HG03442 (cell line): ENCODE data around the gene TAGLN2.
A peak's percentile ranks its signal among the peaks of the same experiment; 100 is the strongest.
"Not testable (repeated sequence)": the region's sequence is repeated elsewhere in the genome, so short reads cannot be mapped to it uniquely, and the experiment has no call there.

Source experiments
- ATAC-seq: cut with Tn5 transposase; IDR thresholded peaks from one replicate; pipeline ENCODE4 v1.9.1; 2021; ENCODE audit warnings: mild to moderate bottlenecking, moderate library complexity; ENCODE audit not compliant: unreplicated experiment

The TAGLN2 gene

DNA sequence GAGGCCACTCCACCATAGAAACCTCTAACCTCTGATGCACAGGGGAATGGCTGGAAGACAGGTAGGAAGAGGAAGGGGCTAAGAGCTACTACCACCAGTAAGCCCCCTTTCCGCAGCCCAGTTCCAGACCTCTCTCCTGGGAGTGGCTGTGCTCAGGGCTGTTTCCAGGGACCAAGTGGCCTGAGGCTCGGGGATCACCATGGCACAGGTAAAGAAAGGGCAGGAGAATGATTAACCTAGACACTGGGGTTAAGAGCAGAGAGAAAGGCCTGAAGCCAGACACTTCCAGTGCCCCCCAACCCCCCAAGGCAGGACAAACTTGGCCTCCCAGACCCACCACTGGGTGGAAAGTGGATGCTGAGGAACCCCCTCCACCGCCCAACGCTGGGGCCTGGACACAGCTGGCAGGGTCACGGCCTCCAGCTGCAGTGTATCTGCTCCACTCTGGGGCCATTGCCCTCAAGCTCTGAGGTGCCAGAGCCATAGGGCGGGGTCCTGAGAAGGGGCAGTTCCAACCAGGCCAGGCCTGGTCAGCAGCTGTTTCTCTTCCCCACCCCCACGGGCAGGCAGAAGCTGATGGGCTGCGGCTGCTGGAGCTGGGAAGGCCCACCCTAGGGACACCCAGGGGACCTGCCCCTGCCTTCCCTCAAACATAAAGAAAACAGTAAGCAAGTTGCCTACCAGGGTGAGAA lies 2.6 kb downstream of the TAGLN2 start:
- no peak for ATAC-seq

DNA sequence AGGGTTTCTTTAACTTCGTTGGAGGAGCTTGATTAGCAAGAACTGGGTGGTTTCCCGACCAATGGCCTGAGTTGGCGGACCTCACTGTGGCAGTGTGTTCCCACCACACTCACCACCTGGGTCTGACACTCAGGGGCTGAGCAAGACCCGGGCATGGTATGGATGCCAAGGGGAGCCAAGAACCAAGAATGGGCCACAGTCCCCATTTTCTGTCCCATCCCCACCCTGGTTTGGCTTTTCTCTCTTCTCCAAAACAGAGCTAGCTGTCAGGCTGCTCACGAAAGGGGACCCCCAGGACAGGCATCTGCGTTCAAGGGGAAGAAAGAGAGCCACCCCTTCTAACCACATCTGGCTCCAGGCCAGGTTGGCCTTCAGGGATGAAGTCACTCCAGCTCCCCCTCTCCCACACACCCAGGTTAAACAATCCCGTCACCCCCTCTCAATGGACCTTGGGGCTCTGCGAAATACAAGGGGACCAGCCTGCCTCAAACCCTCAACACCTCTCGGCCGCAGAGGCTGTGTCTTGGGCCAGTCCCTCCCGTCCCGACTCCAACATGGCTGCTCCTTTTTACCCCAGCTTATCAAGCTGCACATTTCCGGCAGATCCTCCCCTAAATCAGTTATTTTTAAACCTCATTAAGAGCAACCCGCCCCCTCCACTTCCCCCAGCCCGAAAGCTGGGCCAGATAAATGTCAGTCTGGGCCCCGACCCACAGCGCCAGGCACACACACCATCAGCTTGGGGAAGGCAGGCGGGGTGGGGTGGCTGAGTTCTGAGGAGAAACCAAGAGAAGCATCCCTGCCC lies 3.4 kb downstream of the TAGLN2 start:
- no peak for ATAC-seq

GRCh38 chr1:159921251-159921650 lies 4.1 kb downstream of the TAGLN2 start:
- peak; percentile 30 for ATAC-seq

DNA sequence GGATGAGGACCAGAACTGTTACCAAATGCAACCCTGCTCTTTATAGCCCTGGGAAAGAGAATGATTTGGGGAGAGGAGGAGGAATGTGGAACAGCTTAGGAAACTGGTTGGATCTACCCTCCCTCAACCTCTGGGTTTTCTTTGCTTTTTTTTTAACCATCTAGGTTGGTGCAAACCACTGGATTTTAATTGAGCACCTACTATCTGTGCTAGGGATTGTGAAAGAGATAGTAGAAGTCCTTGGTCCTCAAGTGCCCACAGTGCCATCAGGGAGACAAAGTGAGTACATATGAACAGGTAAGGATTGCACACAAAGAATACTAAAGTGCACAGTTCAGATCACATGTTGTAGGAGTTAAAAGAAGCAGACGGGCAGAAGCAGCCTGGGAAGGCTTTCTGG lies 4.7 kb downstream of the TAGLN2 start:
- no peak for ATAC-seq

DNA sequence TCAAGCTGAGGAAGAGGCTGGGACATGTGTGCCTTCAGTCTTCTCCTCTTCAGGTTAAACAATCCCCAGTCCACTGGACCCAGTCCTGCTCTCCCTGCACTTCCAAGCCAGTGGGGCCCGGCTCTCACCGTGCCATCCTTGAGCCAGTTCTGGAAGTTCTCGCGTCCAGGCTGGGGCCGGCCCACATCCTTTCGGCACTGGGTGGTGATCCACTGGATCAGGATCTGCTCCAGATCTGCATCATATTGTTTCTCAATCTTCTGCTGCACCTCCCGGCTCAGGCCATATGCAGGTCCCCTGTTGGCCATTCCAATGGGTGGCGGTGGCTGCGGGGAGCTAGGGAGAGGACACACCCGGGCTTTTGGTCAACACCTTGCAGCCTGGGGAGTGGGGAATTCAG lies 5.1 kb downstream of the TAGLN2 start:
- no peak for ATAC-seq

- ATAC-seq: no peak
Observed at GRCh38 chr1:159919236-159919865, 6.0 kb downstream of the TAGLN2 start.

- ATAC-seq: no peak
Observed at GRCh38 chr1:159918352-159919200, 6.7 kb downstream of the TAGLN2 start.

DNA sequence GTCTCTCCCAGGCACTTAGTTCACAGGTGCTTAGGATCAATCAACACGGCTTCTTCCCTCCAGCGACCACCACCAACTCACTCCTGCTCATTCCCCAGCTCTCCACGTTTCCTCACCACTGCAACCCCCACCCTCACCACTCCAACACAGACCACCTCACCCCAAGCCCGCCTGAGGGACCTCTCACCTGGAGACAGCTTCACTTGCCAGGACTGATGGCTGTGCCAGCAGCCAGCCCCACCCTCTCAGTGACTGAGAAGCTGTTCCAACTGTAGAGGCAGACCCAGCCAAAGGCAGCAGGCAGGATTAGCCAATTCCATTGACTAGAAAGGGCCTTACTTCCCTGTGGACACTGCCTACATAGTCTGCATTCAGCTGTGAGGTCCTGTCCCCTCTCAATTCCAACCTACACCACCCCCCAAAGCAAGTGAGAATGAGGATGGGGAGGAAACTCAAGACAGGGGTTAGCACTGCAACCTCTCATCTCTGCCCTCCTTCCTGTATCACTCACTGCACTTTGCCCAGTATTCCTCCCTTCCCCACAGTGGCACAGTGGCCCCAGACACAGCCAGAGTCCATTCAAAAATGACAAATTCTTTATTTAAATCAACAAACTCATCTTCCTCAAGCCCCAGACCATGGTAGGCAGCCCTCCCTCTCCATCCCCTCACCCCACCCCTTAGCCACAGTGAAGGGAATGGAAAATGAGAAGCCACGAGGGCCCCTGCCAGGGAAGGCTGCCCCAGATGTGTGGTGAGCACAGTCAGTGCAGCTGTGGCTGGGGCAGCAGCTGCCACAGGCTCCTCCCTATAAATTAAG lies 7.6 kb downstream of the TAGLN2 start:
- ATAC-seq: no peak

DNA sequence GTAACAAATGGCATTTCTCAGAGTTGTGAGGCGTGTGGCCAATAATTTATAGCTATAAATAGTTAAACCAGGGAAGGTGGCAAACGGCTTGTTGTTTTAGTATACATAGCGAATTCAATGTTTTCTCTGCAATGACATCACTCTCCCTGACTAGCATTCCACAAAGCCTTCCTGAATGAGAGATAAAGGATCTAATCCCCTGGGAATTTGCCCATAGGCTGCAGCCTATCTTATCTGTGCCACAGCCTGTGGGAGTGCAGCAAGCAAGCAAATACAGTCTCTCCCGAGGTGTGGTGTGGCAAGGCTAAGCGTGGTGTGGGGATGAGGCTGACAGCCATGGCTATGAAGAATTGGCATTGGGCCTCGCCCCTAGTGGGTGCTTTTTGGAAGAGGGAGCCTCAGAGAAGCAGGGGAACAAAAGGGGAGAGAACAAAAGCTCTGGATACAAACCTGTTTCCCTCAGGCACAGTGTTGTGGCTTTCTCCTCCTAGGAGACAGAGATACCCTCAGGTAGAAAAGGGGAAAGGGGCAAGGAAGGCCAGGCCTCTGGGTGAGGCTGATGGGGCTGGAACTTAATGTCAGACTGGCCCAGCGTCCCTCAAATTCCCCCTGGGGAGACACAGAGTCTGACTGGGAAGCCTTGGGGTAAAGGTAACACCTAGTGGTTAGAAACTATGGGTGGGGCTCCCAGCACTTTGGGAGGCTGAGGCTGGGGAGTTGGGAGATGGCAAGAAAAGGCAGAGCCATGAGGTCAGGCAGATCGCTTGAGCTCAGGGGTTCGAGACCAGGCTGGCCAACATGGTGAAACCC lies 8.9 kb downstream of the TAGLN2 start:
- no peak for ATAC-seq

DNA sequence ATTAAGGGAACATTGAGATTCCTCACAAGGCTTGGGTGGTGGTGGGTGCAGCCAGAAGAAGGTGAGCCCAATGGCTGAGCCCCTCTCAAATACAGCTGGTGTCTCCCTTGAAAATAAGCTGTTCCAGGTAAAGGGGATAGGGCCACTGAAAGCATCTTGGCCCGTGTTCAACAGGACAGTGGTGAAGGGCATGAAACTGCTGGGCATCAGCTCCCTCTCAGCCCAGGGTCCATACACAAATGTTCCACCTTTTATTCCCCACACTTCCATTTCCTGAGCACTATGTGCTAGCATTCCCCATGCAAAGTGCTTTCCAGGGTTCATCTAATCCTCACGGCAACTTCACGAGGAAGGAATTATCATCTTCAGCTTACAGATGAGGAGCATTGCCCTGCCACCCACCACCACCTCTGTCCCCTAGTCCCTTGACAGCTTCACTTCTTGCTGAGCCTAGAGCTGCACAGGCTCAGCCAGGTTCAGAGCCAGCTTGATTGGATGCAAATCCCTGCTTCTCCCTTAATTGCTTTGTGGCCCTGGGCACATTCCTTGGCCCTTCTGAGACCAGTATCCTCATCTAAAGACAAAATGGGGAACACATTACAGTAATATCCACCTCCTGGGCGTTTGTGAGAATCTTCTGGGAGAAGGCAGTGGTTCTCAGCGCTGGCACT lies 9.6 kb downstream of the TAGLN2 start:
- ATAC-seq: no peak

- ATAC-seq: no peak
Observed at GRCh38 chr1:159914252-159915018, 10.9 kb downstream of the TAGLN2 start.

DNA sequence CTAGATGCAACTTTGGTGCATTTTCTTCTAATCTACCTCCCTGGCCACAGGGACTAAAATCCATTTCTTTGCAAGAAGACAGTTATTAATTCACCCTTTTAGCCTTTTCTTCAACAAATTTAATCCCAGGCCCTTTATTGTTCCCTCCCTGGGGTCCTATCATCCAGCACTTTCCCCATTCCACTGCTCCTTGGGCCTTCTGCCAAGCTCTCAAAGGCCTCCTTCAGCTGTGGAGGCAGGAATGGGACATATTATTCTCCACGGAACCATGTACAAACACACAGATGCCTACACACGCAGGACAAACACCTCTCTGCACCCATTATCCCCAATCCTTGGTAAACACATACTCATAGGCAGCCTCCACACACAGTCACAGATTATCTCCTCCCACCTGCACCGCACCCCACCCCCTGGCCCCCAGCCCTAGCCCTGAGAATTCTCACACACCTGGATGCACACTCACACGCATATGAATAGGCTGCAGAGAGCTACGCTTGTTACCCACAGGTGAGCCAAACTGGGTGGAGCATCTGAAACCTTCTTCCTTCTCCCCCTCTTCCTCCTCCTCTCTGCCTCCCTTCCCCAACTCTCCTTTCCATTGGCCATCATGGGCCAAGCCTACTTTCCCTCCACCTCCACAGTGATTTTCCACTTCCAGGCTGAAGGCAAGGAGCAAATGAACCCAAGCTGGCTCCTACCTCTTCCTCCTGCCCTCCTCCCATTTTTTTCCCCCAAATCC lies 11.7 kb downstream of the TAGLN2 start:
- no peak for ATAC-seq

- no peak for ATAC-seq
Observed at GRCh38 chr1:159911326-159912070, 13.8 kb downstream of the TAGLN2 start.

- no peak for ATAC-seq
Observed at GRCh38 chr1:159908031-159908940, 17.0 kb downstream of the TAGLN2 start.

DNA sequence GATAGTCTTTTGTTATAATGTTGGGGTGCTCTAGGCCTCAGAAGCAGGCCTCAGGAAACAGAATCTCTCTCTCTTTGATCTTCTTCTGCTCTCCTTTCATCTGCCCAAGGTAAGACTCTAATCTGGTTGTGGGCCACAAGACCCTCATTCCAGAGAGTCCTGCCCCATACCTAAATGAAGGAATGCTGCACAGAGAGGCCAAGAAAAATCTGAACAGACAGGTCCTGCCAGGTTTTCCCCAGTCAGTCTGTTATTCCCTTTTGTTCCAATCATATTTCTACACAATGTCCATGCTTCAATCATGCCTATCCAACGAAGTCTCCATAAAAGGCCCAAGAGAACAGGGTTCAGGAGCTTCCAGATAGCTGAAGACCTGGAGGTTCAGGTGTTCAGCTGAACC lies 18.3 kb downstream of the TAGLN2 start:
- ATAC-seq: no peak

GRCh38 chr1:159904036-159904435 lies 21.3 kb downstream of the TAGLN2 start:
- not testable (repeated sequence) for ATAC-seq
